WTC11 (cell line): ENCODE data around the gene FST. TPM values are rescaled to one million over a fixed set of nuclear protein-coding genes. Genes with fewer than 3 reads are reported as not detected.

ENCODE experiments used
- ATAC-seq: fragments of 200-7000 bp; cut with Tn5 transposase; 2 replicates; pipeline ENCODE4 v1.10.0; 2021; ENCODE audit warnings: mild to moderate bottlenecking, moderate library complexity
- CTCF ChIA-PET: fragments of 300-600 bp; sonication (Branson Sonifier 250); formaldehyde crosslinking; loops from one replicate; lab custom pipeline; 2021; ENCODE audit warnings: antibody characterized with exemption; lab: Charles Lee
- POLR2A ChIA-PET: fragments of 350-600 bp; sonication (Branson Sonifier 250); formaldehyde crosslinking; loops from one replicate; lab custom pipeline; 2021; ENCODE audit warnings: antibody characterized with exemption; lab: Charles Lee
- DNase-seq: peaks from one replicate; pipeline ENCODE4 v3.0.0; 2021; ENCODE audit warnings: low spot score
- H3K27ac Mint-ChIP-seq: 2 replicates; pipeline ENCODE4 v1.8.0; 2021; ENCODE audit warnings: mixed read lengths
- H3K27me3 Mint-ChIP-seq: 2 replicates; pipeline ENCODE4 v1.8.0; 2021; ENCODE audit warnings: low read depth, mild to moderate bottlenecking, moderate library complexity, mixed read lengths
- H3K36me3 Mint-ChIP-seq: 2 replicates; pipeline ENCODE4 v1.8.0; 2021; ENCODE audit warnings: mixed read lengths
- H3K4me1 Mint-ChIP-seq: 2 replicates; pipeline ENCODE4 v1.8.0; 2022; ENCODE audit warnings: mixed read lengths
- H3K4me3 Mint-ChIP-seq: 2 replicates; pipeline ENCODE4 v1.8.0; 2021; ENCODE audit warnings: mild to moderate bottlenecking, moderate library complexity, mixed read lengths
- H3K9me3 Mint-ChIP-seq: 2 replicates; pipeline ENCODE4 v1.8.0; 2021; ENCODE audit warnings: mixed read lengths
- CDX4 ChIP-seq: fragments of 250-450 bp; sonication (Bioruptor Pico); IDR thresholded peaks from 2 replicates; pipeline ENCODE4 v1.9.0; 2021; ENCODE audit warnings: moderate library complexity, mild to moderate bottlenecking, inconsistent platforms, borderline replicate concordance
- E2F4 ChIP-seq: sonication (generic); formaldehyde crosslinking; IDR thresholded peaks from 2 replicates; pipeline ENCODE4 v1.8.1; 2022; ENCODE audit warnings: low read depth, mild to moderate bottlenecking, moderate library complexity, missing genetic modification reagents, borderline replicate concordance
- FOXP1 ChIP-seq: sonication (generic); formaldehyde crosslinking; IDR thresholded peaks from 2 replicates; pipeline ENCODE4 v1.8.0; 2022; ENCODE audit warnings: missing genetic modification reagents, mild to moderate bottlenecking, moderate library complexity, borderline replicate concordance
- JAZF1 ChIP-seq: fragments of 250-450 bp; sonication (Bioruptor Pico); IDR thresholded peaks from 2 replicates; pipeline ENCODE4 v1.9.0; 2021; ENCODE audit warnings: moderate library complexity, mild to moderate bottlenecking, inconsistent platforms
- JUN ChIP-seq: sonication (generic); formaldehyde crosslinking; IDR thresholded peaks from 2 replicates; pipeline ENCODE4 v1.8.0; 2023; ENCODE audit warnings: mild to moderate bottlenecking, missing genetic modification reagents
- PREB ChIP-seq: sonication (generic); formaldehyde crosslinking; IDR thresholded peaks from 2 replicates; pipeline ENCODE4 v1.8.1; 2022; ENCODE audit warnings: mild to moderate bottlenecking, missing genetic modification reagents, moderate library complexity, borderline replicate concordance
- RORB ChIP-seq: fragments of 250-450 bp; sonication (Bioruptor Pico); IDR thresholded peaks from 2 replicates; pipeline ENCODE4 v1.9.0; 2021; ENCODE audit warnings: mild to moderate bottlenecking
- SMAD3 ChIP-seq: sonication (generic); formaldehyde crosslinking; IDR thresholded peaks from 2 replicates; pipeline ENCODE4 v1.8.0; 2022; ENCODE audit warnings: missing genetic modification reagents, mild to moderate bottlenecking, borderline replicate concordance
- ZMAT4 ChIP-seq: fragments of 250-450 bp; sonication (Bioruptor Pico); IDR thresholded peaks from 2 replicates; pipeline ENCODE4 v1.9.0; 2021; ENCODE audit warnings: mild to moderate bottlenecking
- ZNF263 ChIP-seq: sonication (generic); formaldehyde crosslinking; IDR thresholded peaks from 2 replicates; pipeline ENCODE4 v1.8.1; 2022; ENCODE audit warnings: low read depth, mild to moderate bottlenecking, moderate library complexity, missing genetic modification reagents
- ZNF416 ChIP-seq: fragments of 250-450 bp; sonication (Bioruptor Pico); IDR thresholded peaks from 2 replicates; pipeline ENCODE4 v1.9.0; 2021; ENCODE audit warnings: mild to moderate bottlenecking, inconsistent platforms
- ZNF512 ChIP-seq: sonication (generic); formaldehyde crosslinking; IDR thresholded peaks from 2 replicates; pipeline ENCODE4 v1.8.1; 2022; ENCODE audit warnings: missing genetic modification reagents, borderline replicate concordance
- total RNA-seq: library from RNA; stranded (reverse); gene quantifications from 3 replicates; pipeline ENCODE4 v1.2.3, GENCODE V29; 2021
- TF ChIP-seq, protein P1 (sequence below): fragments of 250-450 bp; sonication (Bioruptor Pico); IDR thresholded peaks from 2 replicates; pipeline ENCODE4 v1.9.0; 2021; ENCODE audit warnings: mild to moderate bottlenecking, borderline replicate concordance
- TF ChIP-seq, protein P2 (sequence below): sonication (generic); formaldehyde crosslinking; IDR thresholded peaks from 2 replicates; pipeline ENCODE4 v1.8.1; 2022; ENCODE audit warnings: low read depth, missing genetic modification reagents, borderline replicate concordance
- TF ChIP-seq, protein P3 (sequence below): sonication (generic); formaldehyde crosslinking; IDR thresholded peaks from 2 replicates; pipeline ENCODE4 v1.8.1; 2022; ENCODE audit warnings: mild to moderate bottlenecking, moderate library complexity, missing genetic modification reagents
- TF ChIP-seq, protein P4 (sequence below): sonication (generic); formaldehyde crosslinking; conservative IDR thresholded peaks from 2 replicates; pipeline ENCODE4 v1.8.1; 2022; ENCODE audit warnings: mild to moderate bottlenecking, missing genetic modification reagents
- TF ChIP-seq, protein P5 (sequence below): sonication (generic); formaldehyde crosslinking; IDR thresholded peaks from 2 replicates; pipeline ENCODE4 v1.8.0; 2022; ENCODE audit warnings: mild to moderate bottlenecking, missing genetic modification reagents

The FST gene
- total RNA-seq, 1 experiment from 2014 or later, result 11.8 TPM

GRCh38 chr5:53476019-53476418 lies 4.4 kb upstream of the FST start:
- POLR2A ChIA-PET, result no interaction called here
- Mint-ChIP-seq H3K27me3 (peaks cover 4% of the 10 kb centered on the region), H3K27ac (no peak overlapping the region)

More at GRCh38 chr5:53476019-53476418, 4.4 kb upstream of the FST start:
- Mint-ChIP-seq H3K9me3 (no peaks in the 10 kb centered on the region), H3K36me3 (no peaks in the 10 kb centered on the region), H3K4me1 (peaks cover 3% of the 10 kb centered on the region; the same call in 1 of the 2 replicates), H3K4me3 (no peak overlapping the region)
- TF ChIP-seq ZNF263 (no peak), JUN (no peak), CDX4 (CRISPR knock-in tag) (no peak), E2F4 (no peak), ZMAT4 (CRISPR knock-in tag) (no peak), PREB (CRISPR knock-in tag) (no peak), FOXP1 (CRISPR knock-in tag) (no peak), ZNF512 (no peak), RORB (no peak), ZNF416 (no peak), SMAD3 (CRISPR knock-in tag) (no peak), JAZF1 (CRISPR knock-in tag) (no peak)
- TF ChIP-seq, protein P1, sequence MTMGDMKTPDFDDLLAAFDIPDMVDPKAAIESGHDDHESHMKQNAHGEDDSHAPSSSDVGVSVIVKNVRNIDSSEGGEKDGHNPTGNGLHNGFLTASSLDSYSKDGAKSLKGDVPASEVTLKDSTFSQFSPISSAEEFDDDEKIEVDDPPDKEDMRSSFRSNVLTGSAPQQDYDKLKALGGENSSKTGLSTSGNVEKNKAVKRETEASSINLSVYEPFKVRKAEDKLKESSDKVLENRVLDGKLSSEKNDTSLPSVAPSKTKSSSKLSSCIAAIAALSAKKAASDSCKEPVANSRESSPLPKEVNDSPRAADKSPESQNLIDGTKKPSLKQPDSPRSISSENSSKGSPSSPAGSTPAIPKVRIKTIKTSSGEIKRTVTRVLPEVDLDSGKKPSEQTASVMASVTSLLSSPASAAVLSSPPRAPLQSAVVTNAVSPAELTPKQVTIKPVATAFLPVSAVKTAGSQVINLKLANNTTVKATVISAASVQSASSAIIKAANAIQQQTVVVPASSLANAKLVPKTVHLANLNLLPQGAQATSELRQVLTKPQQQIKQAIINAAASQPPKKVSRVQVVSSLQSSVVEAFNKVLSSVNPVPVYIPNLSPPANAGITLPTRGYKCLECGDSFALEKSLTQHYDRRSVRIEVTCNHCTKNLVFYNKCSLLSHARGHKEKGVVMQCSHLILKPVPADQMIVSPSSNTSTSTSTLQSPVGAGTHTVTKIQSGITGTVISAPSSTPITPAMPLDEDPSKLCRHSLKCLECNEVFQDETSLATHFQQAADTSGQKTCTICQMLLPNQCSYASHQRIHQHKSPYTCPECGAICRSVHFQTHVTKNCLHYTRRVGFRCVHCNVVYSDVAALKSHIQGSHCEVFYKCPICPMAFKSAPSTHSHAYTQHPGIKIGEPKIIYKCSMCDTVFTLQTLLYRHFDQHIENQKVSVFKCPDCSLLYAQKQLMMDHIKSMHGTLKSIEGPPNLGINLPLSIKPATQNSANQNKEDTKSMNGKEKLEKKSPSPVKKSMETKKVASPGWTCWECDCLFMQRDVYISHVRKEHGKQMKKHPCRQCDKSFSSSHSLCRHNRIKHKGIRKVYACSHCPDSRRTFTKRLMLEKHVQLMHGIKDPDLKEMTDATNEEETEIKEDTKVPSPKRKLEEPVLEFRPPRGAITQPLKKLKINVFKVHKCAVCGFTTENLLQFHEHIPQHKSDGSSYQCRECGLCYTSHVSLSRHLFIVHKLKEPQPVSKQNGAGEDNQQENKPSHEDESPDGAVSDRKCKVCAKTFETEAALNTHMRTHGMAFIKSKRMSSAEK (CRISPR knock-in tag), result no peak
- TF ChIP-seq, protein P2, sequence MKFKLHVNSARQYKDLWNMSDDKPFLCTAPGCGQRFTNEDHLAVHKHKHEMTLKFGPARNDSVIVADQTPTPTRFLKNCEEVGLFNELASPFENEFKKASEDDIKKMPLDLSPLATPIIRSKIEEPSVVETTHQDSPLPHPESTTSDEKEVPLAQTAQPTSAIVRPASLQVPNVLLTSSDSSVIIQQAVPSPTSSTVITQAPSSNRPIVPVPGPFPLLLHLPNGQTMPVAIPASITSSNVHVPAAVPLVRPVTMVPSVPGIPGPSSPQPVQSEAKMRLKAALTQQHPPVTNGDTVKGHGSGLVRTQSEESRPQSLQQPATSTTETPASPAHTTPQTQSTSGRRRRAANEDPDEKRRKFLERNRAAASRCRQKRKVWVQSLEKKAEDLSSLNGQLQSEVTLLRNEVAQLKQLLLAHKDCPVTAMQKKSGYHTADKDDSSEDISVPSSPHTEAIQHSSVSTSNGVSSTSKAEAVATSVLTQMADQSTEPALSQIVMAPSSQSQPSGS (CRISPR knock-in tag), result no peak
- TF ChIP-seq, protein P3, sequence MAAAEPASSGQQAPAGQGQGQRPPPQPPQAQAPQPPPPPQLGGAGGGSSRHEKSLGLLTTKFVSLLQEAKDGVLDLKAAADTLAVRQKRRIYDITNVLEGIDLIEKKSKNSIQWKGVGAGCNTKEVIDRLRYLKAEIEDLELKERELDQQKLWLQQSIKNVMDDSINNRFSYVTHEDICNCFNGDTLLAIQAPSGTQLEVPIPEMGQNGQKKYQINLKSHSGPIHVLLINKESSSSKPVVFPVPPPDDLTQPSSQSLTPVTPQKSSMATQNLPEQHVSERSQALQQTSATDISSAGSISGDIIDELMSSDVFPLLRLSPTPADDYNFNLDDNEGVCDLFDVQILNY, result no peak
- TF ChIP-seq, protein P4, sequence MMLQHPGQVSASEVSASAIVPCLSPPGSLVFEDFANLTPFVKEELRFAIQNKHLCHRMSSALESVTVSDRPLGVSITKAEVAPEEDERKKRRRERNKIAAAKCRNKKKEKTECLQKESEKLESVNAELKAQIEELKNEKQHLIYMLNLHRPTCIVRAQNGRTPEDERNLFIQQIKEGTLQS (CRISPR knock-in tag), result no peak
- TF ChIP-seq, protein P5, sequence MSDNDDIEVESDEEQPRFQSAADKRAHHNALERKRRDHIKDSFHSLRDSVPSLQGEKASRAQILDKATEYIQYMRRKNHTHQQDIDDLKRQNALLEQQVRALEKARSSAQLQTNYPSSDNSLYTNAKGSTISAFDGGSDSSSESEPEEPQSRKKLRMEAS (CRISPR knock-in tag), result no peak
- no peak for DNase-seq
- ATAC-seq, result no peak
- CTCF ChIA-PET, result interaction anchor here (0.6 kb wide), 1 partner anchor 56 kb away, joined by 4 read pairs; no protein-coding TSS in a partner anchor
